LNCAP (cell line): ENCODE results near the gene LMF2.

ENCODE experiments used
- TF ChIP-seq, protein P1 (sequence below): fragments of 450-650 bp; IDR thresholded peaks from 2 replicates; pipeline ENCODE4 v1.5.1; 2017; ENCODE audit warnings: mild to moderate bottlenecking

LMF2 gene

DNA sequence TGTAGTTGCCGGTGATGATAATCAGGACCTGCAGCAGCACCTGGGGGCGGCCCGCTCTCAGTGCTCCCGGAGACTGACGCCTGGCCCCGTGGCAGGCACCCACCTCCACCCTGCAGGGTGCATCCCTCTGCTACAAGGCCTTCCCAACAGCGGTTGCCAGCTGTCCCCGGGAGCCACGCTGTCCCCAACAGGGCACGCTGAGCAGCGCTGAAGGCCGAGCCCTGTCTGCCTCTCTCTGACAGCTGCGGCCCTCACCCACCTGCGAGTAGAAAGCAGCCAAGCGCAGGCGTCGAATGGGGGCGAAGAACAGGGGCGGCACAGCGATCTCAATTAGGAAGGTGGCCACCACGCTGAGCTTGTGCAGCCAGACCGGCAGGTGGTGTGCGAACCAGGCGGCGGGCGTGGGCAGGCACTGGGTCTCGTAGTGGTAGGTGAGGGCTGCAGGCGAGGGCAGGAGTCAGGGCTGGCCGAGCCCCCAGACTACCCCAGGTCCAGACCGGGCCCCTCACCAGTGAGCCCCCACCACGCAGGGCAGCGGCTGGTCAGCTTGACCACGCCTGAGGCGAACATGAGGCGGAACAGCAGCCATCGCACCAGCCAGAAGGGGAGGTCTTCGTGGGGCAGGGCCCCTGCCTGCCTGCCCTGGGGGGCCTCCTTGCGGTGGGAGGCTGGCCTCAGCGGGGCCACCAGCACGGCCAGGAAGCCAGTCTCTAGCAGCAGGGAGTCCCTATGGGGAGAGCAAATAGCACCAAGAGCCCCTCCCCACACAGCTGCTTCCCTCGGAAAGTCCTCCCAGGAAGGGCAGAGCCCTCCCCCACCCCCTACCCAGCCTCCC lies 1.5 kb downstream of the LMF2 start:
- TF ChIP-seq, protein P1, sequence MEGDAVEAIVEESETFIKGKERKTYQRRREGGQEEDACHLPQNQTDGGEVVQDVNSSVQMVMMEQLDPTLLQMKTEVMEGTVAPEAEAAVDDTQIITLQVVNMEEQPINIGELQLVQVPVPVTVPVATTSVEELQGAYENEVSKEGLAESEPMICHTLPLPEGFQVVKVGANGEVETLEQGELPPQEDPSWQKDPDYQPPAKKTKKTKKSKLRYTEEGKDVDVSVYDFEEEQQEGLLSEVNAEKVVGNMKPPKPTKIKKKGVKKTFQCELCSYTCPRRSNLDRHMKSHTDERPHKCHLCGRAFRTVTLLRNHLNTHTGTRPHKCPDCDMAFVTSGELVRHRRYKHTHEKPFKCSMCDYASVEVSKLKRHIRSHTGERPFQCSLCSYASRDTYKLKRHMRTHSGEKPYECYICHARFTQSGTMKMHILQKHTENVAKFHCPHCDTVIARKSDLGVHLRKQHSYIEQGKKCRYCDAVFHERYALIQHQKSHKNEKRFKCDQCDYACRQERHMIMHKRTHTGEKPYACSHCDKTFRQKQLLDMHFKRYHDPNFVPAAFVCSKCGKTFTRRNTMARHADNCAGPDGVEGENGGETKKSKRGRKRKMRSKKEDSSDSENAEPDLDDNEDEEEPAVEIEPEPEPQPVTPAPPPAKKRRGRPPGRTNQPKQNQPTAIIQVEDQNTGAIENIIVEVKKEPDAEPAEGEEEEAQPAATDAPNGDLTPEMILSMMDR: no peak

DNA sequence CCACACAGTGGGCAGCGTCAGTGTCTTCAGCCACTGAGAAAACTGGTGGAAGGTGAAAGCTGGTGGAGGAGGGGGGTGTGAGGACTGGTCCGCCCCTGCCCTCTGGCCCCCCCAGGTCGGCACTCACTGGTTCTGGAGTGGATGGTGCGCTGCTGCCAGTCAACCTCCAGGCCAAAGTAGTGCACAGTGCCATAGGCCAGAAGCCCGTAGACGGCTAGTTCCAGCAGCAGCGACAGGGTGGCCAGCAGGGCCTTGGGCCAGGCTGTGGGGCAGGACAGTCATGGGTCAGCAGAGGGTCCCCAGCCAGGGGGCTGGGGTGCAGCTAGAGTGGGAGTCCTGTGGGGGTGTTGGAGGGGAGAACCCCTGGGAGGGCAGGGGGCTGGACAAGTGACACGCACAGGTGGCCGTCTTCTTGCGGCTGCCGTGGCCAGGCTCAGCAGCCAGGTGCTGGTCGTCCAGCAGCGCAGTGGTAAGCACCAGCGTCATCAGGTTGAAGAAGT lies 2.2 kb downstream of the LMF2 start:
- TF ChIP-seq, protein P1: no peak

DNA sequence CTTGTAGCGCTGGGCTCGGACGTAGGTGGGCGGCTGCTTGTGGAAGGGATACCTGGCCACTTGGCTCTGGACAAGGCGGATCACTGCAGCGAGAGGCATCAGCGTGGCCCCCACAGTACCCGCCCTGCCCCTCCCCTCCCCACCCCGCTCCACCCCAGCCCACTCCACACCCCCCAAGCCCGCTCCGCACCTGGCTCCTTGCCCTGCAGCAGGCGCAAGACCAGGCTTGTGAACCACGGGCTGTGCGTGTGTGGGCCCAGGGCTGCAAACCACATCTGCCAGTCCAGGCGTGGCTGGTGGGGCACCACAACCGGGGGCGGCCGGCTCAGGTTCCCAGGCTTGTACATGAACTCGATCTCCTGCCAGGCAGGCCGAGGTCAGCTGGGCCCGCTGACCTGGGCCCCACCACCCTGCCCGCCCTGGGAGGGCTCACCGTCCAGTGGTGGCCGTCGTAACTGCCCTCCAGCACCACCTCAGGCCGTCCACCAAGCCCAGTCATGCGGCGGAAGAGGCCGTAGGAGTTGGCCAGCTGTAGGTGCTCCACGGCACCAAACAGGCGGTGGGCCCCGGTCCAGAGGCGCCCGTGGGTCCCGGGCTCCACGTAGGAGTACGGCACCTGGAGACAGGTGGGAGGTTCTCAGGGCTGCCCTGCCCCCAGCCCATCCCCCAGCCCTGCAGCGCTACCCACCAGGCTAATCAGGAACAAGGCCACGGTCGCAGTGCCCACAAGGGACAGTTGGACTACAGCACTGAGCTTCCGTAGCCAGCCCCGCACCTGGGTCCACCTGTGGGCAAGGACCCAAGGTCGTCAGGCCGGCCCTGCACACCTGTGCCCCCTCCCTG lies 2.9 kb downstream of the LMF2 start:
- TF ChIP-seq, protein P1: no peak

DNA sequence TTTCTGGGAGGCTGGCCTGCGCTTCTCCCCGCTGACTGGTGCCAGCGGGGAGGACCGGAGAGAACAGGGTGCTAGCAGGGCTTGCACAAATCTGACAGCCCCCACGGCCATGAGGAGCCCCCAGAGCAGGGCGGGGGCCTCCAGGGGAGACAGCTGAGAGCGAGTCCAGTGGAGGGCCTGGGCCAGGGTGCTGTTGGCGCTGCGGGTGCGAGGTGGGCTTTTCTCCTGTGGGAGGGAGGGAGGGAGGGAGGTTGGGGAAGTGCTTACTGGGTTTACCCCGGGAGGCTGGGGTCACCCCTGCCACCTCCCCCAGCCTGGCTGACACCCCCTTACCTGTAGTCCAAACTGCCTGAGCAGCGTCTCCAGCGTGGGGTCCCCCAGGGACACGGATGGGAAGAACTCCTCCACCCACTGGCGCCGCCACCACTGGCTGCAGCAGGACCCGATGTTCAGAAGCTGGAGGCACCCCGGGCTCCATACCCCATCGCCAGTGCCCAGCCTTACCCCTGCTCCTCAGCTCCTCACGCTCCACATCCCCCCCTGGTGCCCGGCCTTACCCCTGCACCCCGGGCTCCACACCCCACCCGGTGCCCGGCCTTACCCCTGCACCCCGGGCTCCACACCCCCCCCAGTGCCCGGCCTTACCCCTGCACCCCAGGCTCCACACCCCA lies 3.9 kb downstream of the LMF2 start:
- TF ChIP-seq, protein P1: no peak

DNA sequence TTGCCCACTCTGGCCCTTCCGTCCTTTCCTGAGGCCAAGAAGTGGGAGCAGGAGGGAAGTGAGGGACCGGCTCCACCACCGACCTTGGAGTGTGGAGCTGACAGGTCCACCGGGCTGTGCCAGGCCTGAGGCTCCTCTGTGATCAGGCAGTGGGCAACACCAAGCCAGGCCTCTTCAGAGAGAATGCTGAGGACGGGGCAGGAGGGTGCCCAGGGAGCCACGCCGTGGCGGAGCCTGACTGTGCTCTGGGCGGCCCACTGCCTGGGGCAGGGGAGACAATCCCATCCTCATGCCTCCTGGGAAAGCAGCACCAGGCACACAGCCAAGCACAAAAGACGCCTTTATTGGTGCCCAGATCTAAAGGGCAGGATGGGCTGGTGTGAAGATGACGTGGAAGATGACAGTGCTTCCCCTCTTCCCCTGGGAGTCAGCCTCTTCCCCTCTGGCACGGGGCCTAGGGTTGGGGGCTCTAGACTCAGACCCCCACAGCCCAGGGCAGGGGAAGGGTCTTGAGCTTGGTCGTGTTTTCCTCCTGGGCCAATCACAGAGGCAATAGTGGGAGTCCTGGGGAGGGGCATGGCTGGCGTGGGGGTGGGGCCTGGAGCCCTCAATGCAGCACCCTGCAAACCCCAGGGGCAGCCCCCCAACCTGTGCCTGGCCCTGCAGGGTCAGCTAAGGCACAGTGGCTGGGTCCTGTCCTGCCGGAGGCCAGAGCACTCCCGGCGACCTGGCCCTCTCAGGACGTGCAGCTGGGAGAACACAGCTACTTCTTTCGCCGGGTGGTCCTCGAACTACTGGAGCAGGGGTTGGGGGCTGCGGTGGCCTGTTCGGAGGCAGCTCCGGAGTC lies 4.7 kb downstream of the LMF2 start:
- TF ChIP-seq, protein P1: no peak

DNA sequence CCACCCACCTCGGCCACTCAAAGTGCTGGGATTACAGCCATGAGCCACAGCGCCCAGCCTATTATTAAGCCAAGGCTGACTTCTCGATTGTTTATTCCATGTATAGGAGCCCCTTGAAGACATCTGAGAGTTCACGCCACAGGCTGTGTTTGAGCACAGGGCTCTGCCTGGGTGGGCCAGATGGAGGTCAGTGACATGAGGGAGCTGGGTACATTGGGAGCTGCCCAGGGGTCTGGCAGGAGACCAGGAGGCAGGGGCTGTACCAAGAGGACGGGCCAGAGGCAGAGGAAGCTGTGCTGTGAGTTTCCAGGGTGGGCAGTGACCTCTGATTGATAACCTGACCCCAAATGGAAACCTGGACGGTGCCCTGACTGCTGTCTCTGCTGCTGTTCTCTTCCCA lies 5.4 kb downstream of the LMF2 start:
- TF ChIP-seq, protein P1: no peak

DNA sequence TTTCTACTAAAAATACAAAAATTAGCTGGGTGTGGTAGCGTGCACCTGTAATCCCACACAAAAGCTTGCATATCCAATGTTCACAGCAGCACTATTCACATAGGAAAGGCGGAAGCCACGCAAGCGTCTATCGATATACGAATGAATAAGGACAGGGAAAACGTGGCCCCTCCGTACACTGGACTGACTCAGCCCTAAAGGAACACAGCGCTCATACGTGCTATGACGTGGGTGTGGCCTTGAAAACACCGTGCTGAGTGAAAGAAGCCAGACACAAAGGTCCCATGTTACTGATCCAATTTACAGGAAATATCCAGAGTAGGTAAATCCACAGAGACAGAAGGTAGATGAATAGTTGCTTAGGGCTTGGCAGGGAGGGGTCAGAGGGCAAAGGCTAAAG lies 7.0 kb downstream of the LMF2 start:
- TF ChIP-seq, protein P1: no peak
